GM18520 (cell line): Measurements from ENCODE around the gene RELB.
"Not testable (repeated sequence)": the region's sequence is repeated elsewhere in the genome, so short reads cannot be mapped to it uniquely, and the experiment has no call there.

Experiments
- ATAC-seq: cut with Tn5 transposase; IDR thresholded peaks from one replicate; pipeline ENCODE4 v1.9.1; 2021; ENCODE audit not compliant: unreplicated experiment

The RELB gene

GRCh38 chr19:45001087-45001739 is at the start of gene RELB:
Gene RELB (plus strand): TSS chr19:45001464. CDS start chr19:45001580, 116 bp downstream.
- ATAC-seq, result peak; percentile 49

- no peak for ATAC-seq
These were observed 47.0 kb upstream of the RELB start for GRCh38 chr19:44954278-44954648.

- ATAC-seq, result peak; percentile 82
These were observed 46.4 kb upstream of the RELB start, which contains the start of gene CLPTM1 for GRCh38 chr19:44954649-44955504. Gene CLPTM1 (plus strand): TSS chr19:44955380. CDS start chr19:44955396, 16 bp downstream.

GRCh38 chr19:44955505-44956439 is 45.5 kb upstream of the RELB start:
- no peak for ATAC-seq

GRCh38 chr19:44957526-44957925 is 43.7 kb upstream of the RELB start:
- no peak for ATAC-seq

GRCh38 chr19:44958090-44958489 is 43.2 kb upstream of the RELB start:
- ATAC-seq, result no peak

GRCh38 chr19:44959691-44960090 is 41.6 kb upstream of the RELB start:
- ATAC-seq, result no peak

- ATAC-seq, result no peak
These were observed 40.1 kb upstream of the RELB start for GRCh38 chr19:44960906-44961728.

- no peak for ATAC-seq
These were observed 39.4 kb upstream of the RELB start for GRCh38 chr19:44961821-44962220.

GRCh38 chr19:44968118-44968517 is 33.1 kb upstream of the RELB start:
- no peak for ATAC-seq

GRCh38 chr19:44968670-44969069 is 32.6 kb upstream of the RELB start:
- ATAC-seq, result no peak

- no peak for ATAC-seq
These were observed 31.8 kb upstream of the RELB start for GRCh38 chr19:44969437-44969836.

GRCh38 chr19:44971451-44971850 is 29.8 kb upstream of the RELB start:
- ATAC-seq, result not testable (repeated sequence)

GRCh38 chr19:44972802-44973201 is 28.5 kb upstream of the RELB start:
- ATAC-seq, result no peak

GRCh38 chr19:44973982-44974735 is 27.1 kb upstream of the RELB start:
- ATAC-seq, result no peak

- no peak for ATAC-seq
These were observed 26.4 kb upstream of the RELB start for GRCh38 chr19:44974857-44975256.

GRCh38 chr19:44975444-44975843 is 25.8 kb upstream of the RELB start:
- no peak for ATAC-seq

- ATAC-seq, result no peak
These were observed 17.3 kb upstream of the RELB start for GRCh38 chr19:44984005-44984404.

- ATAC-seq, result no peak
These were observed 15.8 kb upstream of the RELB start for GRCh38 chr19:44985445-44985844.

- no peak for ATAC-seq
These were observed 14.9 kb upstream of the RELB start for GRCh38 chr19:44986389-44986788.
